HG02970 (cell line): ENCODE data around the gene TRAP1.

ENCODE experiments used
- ATAC-seq: cut with Tn5 transposase; IDR thresholded peaks from one replicate; pipeline ENCODE4 v1.9.1; 2021; ENCODE audit warnings: mild to moderate bottlenecking, moderate library complexity, moderate number of reproducible peaks; ENCODE audit not compliant: unreplicated experiment, low FRiP score

The TRAP1 gene

GRCh38 chr16:3737181-3737580 is 19.9 kb upstream of the TRAP1 start:
- ATAC-seq: no peak

DNA sequence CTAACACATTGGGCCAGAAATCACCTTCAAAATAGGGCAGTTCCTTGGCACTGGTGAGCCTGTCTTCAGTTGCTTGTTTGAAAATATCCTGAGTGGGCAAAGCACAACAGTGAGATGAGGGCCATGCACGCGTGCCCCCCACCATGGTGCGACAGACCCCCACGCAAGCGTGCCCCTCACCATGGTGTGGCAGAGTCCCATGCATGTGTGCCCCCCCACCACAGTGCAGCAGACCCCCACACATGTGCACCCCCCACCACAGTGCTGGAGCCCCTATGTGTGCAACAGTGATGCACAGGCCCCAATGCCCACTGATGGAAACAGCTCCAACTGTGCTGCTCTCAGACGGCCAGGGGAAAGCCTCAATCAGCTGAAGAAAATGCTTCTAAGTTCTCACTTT is 18.8 kb upstream of the TRAP1 start:
- ATAC-seq: no peak

GRCh38 chr16:3735541-3735940 is 18.2 kb upstream of the TRAP1 start:
- ATAC-seq: no peak

DNA sequence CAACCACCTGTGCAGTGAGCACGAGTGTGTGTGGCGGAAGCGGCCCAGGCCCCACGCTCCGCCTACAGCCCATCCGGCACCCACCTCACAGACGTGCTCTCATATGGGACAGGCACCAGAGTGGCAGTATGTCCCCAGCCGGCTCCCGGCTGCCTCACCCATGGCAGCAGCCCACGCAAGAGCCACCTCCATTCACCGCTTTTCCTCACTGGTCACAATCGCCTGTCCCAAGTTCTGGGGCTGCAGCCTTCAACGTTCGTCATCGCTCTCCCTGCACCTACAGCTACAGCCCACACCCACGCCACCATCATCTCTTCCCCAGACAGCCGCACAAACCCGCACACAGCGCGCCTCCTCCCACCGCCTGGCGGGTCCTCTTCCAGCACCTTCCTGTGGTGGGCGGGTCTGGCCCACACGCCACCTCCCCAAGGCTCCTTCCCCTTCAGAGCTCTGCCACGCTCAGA is 17.5 kb upstream of the TRAP1 start:
- no peak for ATAC-seq

- no peak for ATAC-seq
Observed at GRCh38 chr16:3734084-3734757, 16.9 kb upstream of the TRAP1 start.

DNA sequence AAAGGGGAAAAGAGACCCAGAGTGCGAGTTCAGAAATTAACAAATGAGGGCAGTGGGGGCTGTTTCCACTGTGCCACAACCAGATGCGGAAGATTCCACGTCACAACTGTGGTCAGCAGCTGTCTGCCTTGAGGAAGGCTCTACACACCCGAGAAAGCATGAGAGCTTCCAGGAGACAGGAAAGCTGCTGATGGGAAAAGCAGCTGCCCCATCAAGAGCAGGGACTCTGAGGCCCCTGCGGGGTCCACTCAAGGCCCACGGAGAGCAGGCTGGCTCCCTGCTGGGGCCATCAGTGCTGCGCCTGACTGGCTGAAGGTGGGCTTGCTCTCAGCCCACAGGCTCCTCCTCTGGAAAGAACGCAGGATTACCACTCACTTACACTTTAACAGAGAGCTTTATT is 14.8 kb upstream of the TRAP1 start:
- ATAC-seq: no peak

GRCh38 chr16:3731126-3731935 is 14.0 kb upstream of the TRAP1 start:
- no peak for ATAC-seq

GRCh38 chr16:3730161-3731125 is 13.1 kb upstream of the TRAP1 start:
- ATAC-seq: no peak

- ATAC-seq: no peak
Observed at GRCh38 chr16:3729161-3730112, 12.1 kb upstream of the TRAP1 start.

DNA sequence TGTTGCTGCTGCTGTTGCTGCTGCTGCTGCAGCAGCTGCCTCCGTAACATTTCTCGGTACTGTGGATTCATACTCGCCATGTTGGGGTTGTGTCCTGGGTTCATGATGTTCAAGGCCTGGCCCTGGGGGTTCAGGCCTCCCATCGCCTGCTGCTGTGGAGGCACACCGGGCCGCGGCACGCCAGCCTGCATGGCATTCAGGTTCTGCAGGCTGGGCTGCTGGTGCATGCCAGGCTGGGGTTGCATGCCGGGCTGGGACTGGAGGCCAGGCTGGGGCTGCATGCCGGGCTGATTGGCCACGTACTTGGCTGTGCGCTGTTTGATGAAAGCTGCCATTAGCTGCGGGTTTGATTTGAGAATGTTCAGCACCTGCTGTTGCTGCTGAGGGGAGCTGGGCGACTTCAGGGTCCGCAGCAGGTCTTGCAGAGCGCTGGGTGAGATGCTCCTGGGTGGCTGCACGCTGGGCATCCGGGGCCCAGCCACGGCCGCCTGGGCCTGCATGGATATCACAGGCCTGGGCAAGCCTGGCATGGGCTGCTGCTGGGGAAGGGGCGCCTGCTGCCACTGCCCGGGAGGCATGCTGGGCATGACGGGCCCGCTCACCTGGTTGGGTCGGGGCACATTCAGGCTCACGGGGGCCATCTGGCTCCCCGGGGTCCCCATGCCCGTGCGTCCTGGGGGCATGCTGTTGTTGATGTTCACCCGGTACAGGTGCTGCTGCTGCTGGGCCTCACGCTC is 11.3 kb upstream of the TRAP1 start:
- no peak for ATAC-seq

DNA sequence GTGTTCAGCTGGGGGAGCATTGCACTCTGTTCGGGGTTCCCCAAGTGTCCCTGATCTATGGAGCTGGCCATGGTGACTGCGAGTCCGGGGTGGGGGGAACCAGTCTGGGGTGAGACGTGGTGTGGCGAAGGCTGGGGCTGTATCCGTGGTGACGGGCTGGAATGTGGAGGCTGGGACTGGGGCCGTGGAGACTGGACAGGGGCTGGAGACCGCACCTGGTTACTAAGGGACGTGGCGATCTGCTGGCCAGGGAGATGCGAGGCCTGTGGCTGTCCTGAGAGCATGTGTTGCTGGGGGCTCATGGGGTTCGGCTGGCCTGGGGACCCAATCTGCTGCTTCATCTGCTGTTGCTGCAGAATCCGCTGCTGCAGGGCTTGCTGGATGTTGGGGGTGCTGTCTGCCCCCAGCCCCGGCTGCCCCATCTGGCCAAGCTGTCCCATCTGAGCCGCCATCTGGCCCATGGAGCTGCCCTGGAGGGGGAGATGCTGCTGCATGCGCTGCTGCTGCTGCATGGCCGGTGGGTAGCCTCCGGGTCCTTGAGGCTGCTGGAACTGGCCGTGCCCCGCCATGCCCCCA is 10.6 kb upstream of the TRAP1 start:
- no peak for ATAC-seq

- no peak for ATAC-seq
Observed at GRCh38 chr16:3726021-3726687, 8.8 kb upstream of the TRAP1 start.

DNA sequence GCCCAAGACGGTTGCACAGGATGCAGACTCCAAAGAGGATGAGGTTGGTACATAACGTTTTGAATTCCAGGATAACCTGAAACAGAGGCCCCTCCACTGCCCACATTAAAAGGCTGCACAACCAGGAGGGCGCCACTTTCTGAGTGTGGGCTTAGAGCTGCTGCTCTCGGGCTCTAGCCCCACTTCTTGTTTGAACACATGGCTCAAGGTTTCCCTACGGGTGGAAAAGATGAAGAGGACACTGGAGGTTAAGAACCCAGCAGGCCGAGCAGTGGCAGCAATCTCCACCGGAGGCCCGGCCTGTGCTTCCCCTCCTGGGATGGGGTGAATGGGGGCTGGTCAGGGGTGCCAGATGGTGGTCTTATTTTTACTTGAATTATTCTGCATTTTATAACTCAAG is 8.0 kb upstream of the TRAP1 start:
- no peak for ATAC-seq

- no peak for ATAC-seq
Observed at GRCh38 chr16:3722508-3722907, 5.2 kb upstream of the TRAP1 start.

- ATAC-seq: no peak
Observed at GRCh38 chr16:3720418-3720817, 3.1 kb upstream of the TRAP1 start.

GRCh38 chr16:3718628-3719027 is 1.3 kb upstream of the TRAP1 start:
- no peak for ATAC-seq

- no peak for ATAC-seq
Observed at GRCh38 chr16:3718019-3718391, 681 bp upstream of the TRAP1 start.

GRCh38 chr16:3716831-3717234 is 491 bp downstream of the TRAP1 start:
- peak; percentile 23 for ATAC-seq
